ENCODE measurements around the gene CCND3.
"Not testable (repeated sequence)": the region's sequence is repeated elsewhere in the genome, so short reads cannot be mapped to it uniquely, and the experiment has no call there.

Gene CCND3

GRCh38 chr6:41947581-41948220, 6.1 kb upstream of the CCND3 start:
- no peak for DNase-seq (ENCODE audit: low spot score)

- no peak for DNase-seq (ENCODE audit: low spot score)
Measured at GRCh38 chr6:41943456-41943855, 1.8 kb upstream of the CCND3 start.

- not testable (repeated sequence) for DNase-seq (ENCODE audit: low spot score)
Measured at GRCh38 chr6:41942882-41943281, 1.3 kb upstream of the CCND3 start.

- peak; percentile 74 for DNase-seq (ENCODE audit: low spot score)
Measured at GRCh38 chr6:41942067-41942851, 651 bp upstream of the CCND3 start.

- peak; percentile 47 for DNase-seq (ENCODE audit: low spot score)
Measured at GRCh38 chr6:41940759-41941279, 789 bp downstream of the CCND3 start.

GRCh38 chr6:41939848-41940758, 1.5 kb downstream of the CCND3 start:
- no peak for DNase-seq (ENCODE audit: low spot score)

GRCh38 chr6:41939176-41939847, 2.3 kb downstream of the CCND3 start:
- peak; percentile 49 for DNase-seq (ENCODE audit: low spot score)

- DNase-seq (ENCODE audit: low spot score): no peak
Measured at GRCh38 chr6:41938590-41939175, 2.9 kb downstream of the CCND3 start.

- DNase-seq (ENCODE audit: low spot score): no peak
Measured at GRCh38 chr6:41937861-41938574, 3.6 kb downstream of the CCND3 start.

GRCh38 chr6:41937472-41937860, 4.1 kb downstream of the CCND3 start:
- DNase-seq (ENCODE audit: low spot score): no peak

GRCh38 chr6:41936073-41936837, 5.4 kb downstream of the CCND3 start:
- peak; percentile 91 for DNase-seq (ENCODE audit: low spot score)

GRCh38 chr6:41935685-41936072, 5.9 kb downstream of the CCND3 start:
- DNase-seq (ENCODE audit: low spot score): no peak

GRCh38 chr6:41935193-41935574, 6.4 kb downstream of the CCND3 start:
- no peak for DNase-seq (ENCODE audit: low spot score)

GRCh38 chr6:41934278-41935192, 7.1 kb downstream of the CCND3 start:
- DNase-seq (ENCODE audit: low spot score): no peak

GRCh38 chr6:41932378-41932777, 9.2 kb downstream of the CCND3 start:
- no peak for DNase-seq (ENCODE audit: low spot score)

- DNase-seq (ENCODE audit: low spot score): no peak
Measured at GRCh38 chr6:41931792-41932191, 9.8 kb downstream of the CCND3 start.

- no peak for DNase-seq (ENCODE audit: low spot score)
Measured at GRCh38 chr6:41929924-41930323, 11.7 kb downstream of the CCND3 start.

- DNase-seq (ENCODE audit: low spot score): no peak
Measured at GRCh38 chr6:41927253-41927652, 14.4 kb downstream of the CCND3 start.

- no peak for DNase-seq (ENCODE audit: low spot score)
Measured at GRCh38 chr6:41922154-41922553, 19.5 kb downstream of the CCND3 start.

All from AG20443 (cell line).